H1 (cell line): ENCODE results near the gene GGA3. TPM values are rescaled to one million over a fixed set of nuclear protein-coding genes. Genes with fewer than 3 reads are reported as not detected.

ENCODE experiments used
- CTCF ChIA-PET: fragments of 300-600 bp; sonication (Branson Sonifier 250); formaldehyde crosslinking; loops from one replicate; lab custom pipeline; 2021; ENCODE audit not compliant: partially characterized antibody; lab: Charles Lee
- POLR2A ChIA-PET: fragments of 300-600 bp; sonication (Branson Sonifier 250); formaldehyde crosslinking; loops from one replicate; lab custom pipeline; 2021; ENCODE audit warnings: inconsistent platforms; ENCODE audit not compliant: partially characterized antibody; lab: Charles Lee
- DNase-seq, 2 experiments: peaks; one replicate each; pipeline versions ENCODE4 v3.0.0 to v3.0.0-alpha.2; 2010 to 2022; ENCODE audit warnings: low spot score in 2 of 2, low read depth in 1 of 2, mixed read lengths in 1 of 2
- FAIRE-seq: peaks from 2 replicates; lab custom pipeline; 2011; peaks lifted over from hg19 to GRCh38; lab: Jason Lieb, UNC
- H2AFZ ChIP-seq: 2 replicates; pipeline ENCODE4 v1.8.1; 2012; ENCODE audit warnings: low read length, inconsistent platforms
- H2AK5ac ChIP-seq: 2 replicates; pipeline ENCODE4 v1.6.1; 2013; ENCODE audit warnings: low read depth, low read length
- H2BK120ac ChIP-seq: replicated peaks from 2 replicates; pipeline ENCODE3; 2013; ENCODE audit warnings: low read depth, low read length, inconsistent platforms
- H2BK12ac ChIP-seq: 2 replicates; pipeline ENCODE4 v1.6.1; 2013; ENCODE audit warnings: low read depth, low read length
- H2BK15ac ChIP-seq: 2 replicates; pipeline ENCODE4 v1.6.1; 2013; ENCODE audit warnings: low read length
- H2BK20ac ChIP-seq: 2 replicates; pipeline ENCODE4 v1.6.1; 2013; ENCODE audit warnings: low read length
- H2BK5ac ChIP-seq: 2 replicates; pipeline ENCODE4 v1.6.1; 2013; ENCODE audit warnings: low read depth, low read length
- H3K14ac ChIP-seq: 2 replicates; pipeline ENCODE4 v1.6.1; 2013; ENCODE audit warnings: inconsistent platforms; ENCODE audit not compliant: insufficient read length
- H3K18ac ChIP-seq: 2 replicates; pipeline ENCODE4 v1.6.1; 2013; ENCODE audit warnings: low read length; ENCODE audit errors: extremely low read depth
- H3K23ac ChIP-seq: 2 replicates; pipeline ENCODE4 v1.6.1; 2013; ENCODE audit warnings: inconsistent platforms; ENCODE audit not compliant: insufficient read length
- H3K23me2 ChIP-seq: 2 replicates; pipeline ENCODE4 v1.6.1; 2013; ENCODE audit warnings: low read depth, low read length
- H3K27ac ChIP-seq: 2 replicates; pipeline ENCODE4 v1.6.1; 2011; ENCODE audit warnings: low read depth, low read length, inconsistent platforms
- H3K27me3 ChIP-seq, 4 experiments: replicated peaks in 1 of 4; 1 replicate in 1 of 4; 2 replicates in 3 of 4; pipeline versions ENCODE4 v1.6.1 to v1.8.1; 2011 to 2013; ENCODE audit warnings: low read length in 3 of 4, mild to moderate bottlenecking in 3 of 4, inconsistent platforms in 2 of 4, mixed read lengths in 2 of 4, moderate library complexity in 1 of 4; ENCODE audit not compliant: control insufficient read depth in 3 of 4, insufficient read depth in 3 of 4; ENCODE audit errors: extremely low read depth in 1 of 4
- H3K36me3 ChIP-seq, 4 experiments: 2 replicates each; pipeline versions ENCODE4 v1.6.1 to v1.8.1; 2011 to 2013; ENCODE audit warnings: mild to moderate bottlenecking in 4 of 4, low read length in 3 of 4, moderate library complexity in 2 of 4, control low read depth in 1 of 4, inconsistent platforms in 1 of 4; ENCODE audit not compliant: insufficient read depth in 4 of 4, control insufficient read depth in 2 of 4
- H3K4ac ChIP-seq: replicated peaks from 2 replicates; pipeline ENCODE3; 2013; ENCODE audit warnings: low read length, low read depth, mixed read lengths, inconsistent platforms; ENCODE audit not compliant: insufficient read length
- H3K4me1 ChIP-seq, 4 experiments: replicated peaks in 1 of 4; 1 replicate in 1 of 4; 2 replicates in 3 of 4; pipeline versions ENCODE4 v1.6.1 to v1.8.1; 2011 to 2013; ENCODE audit warnings: low read length in 3 of 4, inconsistent platforms in 2 of 4, mixed read lengths in 1 of 4; ENCODE audit not compliant: insufficient read depth in 4 of 4, control insufficient read depth in 3 of 4
- H3K4me2 ChIP-seq, 2 experiments: 2 replicates each; pipeline versions ENCODE4 v1.6.1 to v1.8.1; 2011 to 2013; ENCODE audit warnings: low read depth in 2 of 2, low read length in 2 of 2, control low read depth in 1 of 2, inconsistent platforms in 1 of 2, mild to moderate bottlenecking in 1 of 2; ENCODE audit not compliant: insufficient read depth in 1 of 2
- H3K4me3 ChIP-seq, 4 experiments: fragments of 200-600, 300-600 bp in 1 of 4; sonication (generic), shearing (Covaris generic), sonication (Bioruptor Twin) in 1 of 4; 2 replicates each; pipeline versions ENCODE4 v1.5.1 to v1.8.1; 2011 to 2016; ENCODE audit warnings: low read length in 4 of 4, low read depth in 3 of 4, control low read depth in 2 of 4, inconsistent platforms in 2 of 4, mild to moderate bottlenecking in 2 of 4, mixed read lengths in 1 of 4, moderate library complexity in 1 of 4; ENCODE audit not compliant: insufficient read depth in 2 of 4; ENCODE audit errors: extremely low read depth in 1 of 4
- H3K56ac ChIP-seq: replicated peaks from 2 replicates; pipeline ENCODE3; 2013; ENCODE audit warnings: low read depth, mild to moderate bottlenecking, mixed read lengths, low read length, inconsistent platforms; ENCODE audit not compliant: insufficient read length
- H3K79me1 ChIP-seq: 2 replicates; pipeline ENCODE4 v1.6.1; 2013; ENCODE audit warnings: low read depth, low read length, control low read depth
- H3K79me2 ChIP-seq, 2 experiments: 2 replicates each; pipeline versions ENCODE4 v1.6.1 to v1.8.1; 2012 to 2013; ENCODE audit warnings: low read length in 2 of 2, mild to moderate bottlenecking in 2 of 2, inconsistent platforms in 1 of 2; ENCODE audit not compliant: insufficient read depth in 2 of 2, control insufficient read depth in 1 of 2
- H3K9ac ChIP-seq, 4 experiments: replicated peaks in 1 of 4; 1 replicate in 1 of 4; 2 replicates in 3 of 4; pipeline versions ENCODE4 v1.6.1 to v1.8.1; 2011 to 2013; ENCODE audit warnings: low read depth in 3 of 4, low read length in 3 of 4, control low read depth in 2 of 4, mild to moderate bottlenecking in 2 of 4, moderate library complexity in 2 of 4, inconsistent platforms in 1 of 4; ENCODE audit errors: extremely low read depth in 1 of 4
- H3K9me3 ChIP-seq, 2 experiments: 2 replicates each; pipeline versions ENCODE4 v1.6.1 to v1.8.1; 2012 to 2013; ENCODE audit warnings: mild to moderate bottlenecking in 2 of 2, moderate library complexity in 2 of 2, control low read depth in 1 of 2, inconsistent platforms in 1 of 2, low read depth in 1 of 2, low read length in 1 of 2, mixed read lengths in 1 of 2; ENCODE audit not compliant: insufficient read depth in 2 of 2
- H4K20me1 ChIP-seq, 2 experiments: replicated peaks in 1 of 2; 2 replicates each; pipeline versions ENCODE3 to v1.8.1; 2011 to 2013; ENCODE audit warnings: inconsistent platforms in 2 of 2, low read length in 2 of 2, mild to moderate bottlenecking in 1 of 2; ENCODE audit not compliant: insufficient read depth in 2 of 2, control insufficient read depth in 1 of 2
- H4K5ac ChIP-seq: 2 replicates; pipeline ENCODE4 v1.6.1; 2013; ENCODE audit warnings: low read length, low read depth, mixed read lengths, inconsistent platforms; ENCODE audit not compliant: insufficient read length
- H4K8ac ChIP-seq: 2 replicates; pipeline ENCODE4 v1.8.0; 2013; ENCODE audit warnings: mild to moderate bottlenecking, moderate library complexity, low read length, inconsistent platforms; ENCODE audit not compliant: insufficient read depth; ENCODE audit errors: extremely low read depth
- H4K91ac ChIP-seq: replicated peaks from 2 replicates; pipeline ENCODE3; 2013; ENCODE audit warnings: low read length, mixed read lengths, inconsistent platforms; ENCODE audit not compliant: insufficient read length
- BACH1 ChIP-seq: IDR thresholded peaks from 2 replicates; pipeline ENCODE4 v1.6.1; 2012; ENCODE audit warnings: low read length, improper control_type of control experiment
- BRCA1 ChIP-seq: IDR thresholded peaks from 2 replicates; pipeline ENCODE4 v1.6.1; 2012; ENCODE audit warnings: low read depth, low read length, improper control_type of control experiment
- CBX8 ChIP-seq: fragments of 300-800, 300-1000 bp; sonication (generic); IDR thresholded peaks from 2 replicates; pipeline ENCODE4 v1.7.1; 2016; ENCODE audit warnings: low read depth, low read length, borderline replicate concordance
- EGR1 ChIP-seq: IDR thresholded peaks from 2 replicates; pipeline ENCODE4 v1.6.1; 2011; ENCODE audit warnings: low read depth, low read length, borderline replicate concordance
- HDAC6 ChIP-seq: IDR thresholded peaks from one replicate; pipeline ENCODE4 v1.7.1; 2012; ENCODE audit warnings: low read depth, mild to moderate bottlenecking, inconsistent platforms, low read length, moderate library complexity
- JUND ChIP-seq: IDR thresholded peaks from 2 replicates; pipeline ENCODE4 v1.6.1; 2011; ENCODE audit warnings: mild to moderate bottlenecking, improper control_type of control experiment, low read length
- NANOG ChIP-seq: IDR thresholded peaks from 2 replicates; pipeline ENCODE4 v1.6.1; 2011; ENCODE audit warnings: low read length, low read depth, mild to moderate bottlenecking, inconsistent platforms; ENCODE audit not compliant: insufficient read depth, poor library complexity, severe bottlenecking
- POLR2AphosphoS5 ChIP-seq: IDR thresholded peaks from 2 replicates; pipeline ENCODE4 v1.6.1; 2011; ENCODE audit warnings: low read depth, low read length
- RNF2 ChIP-seq: fragments of 200-900, 300-1000 bp; sonication (generic); IDR thresholded peaks from 2 replicates; pipeline ENCODE4 v1.7.1; 2016; ENCODE audit warnings: borderline replicate concordance, low read depth, mild to moderate bottlenecking, antibody characterized with exemption, low read length; ENCODE audit not compliant: poor library complexity, severe bottlenecking; ENCODE audit errors: missing control alignments
- RXRA ChIP-seq: IDR thresholded peaks from 2 replicates; pipeline ENCODE4 v1.6.1; 2011; ENCODE audit warnings: low read depth, mild to moderate bottlenecking, low read length, moderate library complexity; ENCODE audit not compliant: insufficient read depth
- SIRT6 ChIP-seq: IDR thresholded peaks from one replicate; pipeline ENCODE4 v1.7.1; 2012; ENCODE audit warnings: low read length, inconsistent platforms
- SP4 ChIP-seq: IDR thresholded peaks from 2 replicates; pipeline ENCODE4 v1.6.1; 2012; ENCODE audit warnings: low read length, inconsistent platforms
- WGBS, 2 experiments: shearing (Covaris generic) in 1 of 2; methylation state at CpG; one replicate each; pipeline versions ENCODE4 v1.1.6 to v1.1.7; 2013 to 2015; ENCODE audit warnings: low lambda C conversion rate in 2 of 2, mixed read lengths in 2 of 2, inconsistent platforms in 1 of 2, low coverage in 1 of 2, missing lambda C conversion rate in 1 of 2; ENCODE audit not compliant: insufficient replicate concordance in 2 of 2, insufficient coverage in 1 of 2, insufficient read length in 1 of 2; ENCODE audit errors: extremely low coverage in 1 of 2, missing lambda C conversion rate in 1 of 2; 5-methylcytosine and 5-hydroxymethylcytosine counted together
- polyA plus RNA-seq, 7 experiments: library from polyadenylated mRNA; depleted of rRNA in 3 of 7; stranded (reverse) in 5 of 7; unstranded in 2 of 7; fragments of >200 nt in 5 of 7; fragments of 200-250 nt in 2 of 7; gene quantifications; 1 replicate in 5 of 7; 2 replicates in 1 of 7; 4 replicates in 1 of 7; pipeline versions ENCODE4 v1.2.1 to v1.2.3, GENCODE V29; 2011 to 2013; ENCODE audit warnings: missing spikeins in 2 of 7, mixed read lengths in 2 of 7
- total RNA-seq: library from RNA; stranded (reverse); fragmentation: NEBNext Ultra II Directional; extraction: Animal tissue kit (Norgen Biotek cat#: 25700); gene quantifications from 2 replicates; pipeline ENCODE4 v1.2.1, GENCODE V29; 2021
- TF ChIP-seq, protein P1 (sequence below): IDR thresholded peaks from 2 replicates; pipeline ENCODE4 v1.6.1; 2012; ENCODE audit warnings: low read length, inconsistent platforms

GGA3 gene
- total and polyA plus RNA-seq, 2 of the 8 experiments (the other 6 are each of a cell fraction or from before 2014, with no cell fraction given) = 40.6 to 60.0 TPM

DNA sequence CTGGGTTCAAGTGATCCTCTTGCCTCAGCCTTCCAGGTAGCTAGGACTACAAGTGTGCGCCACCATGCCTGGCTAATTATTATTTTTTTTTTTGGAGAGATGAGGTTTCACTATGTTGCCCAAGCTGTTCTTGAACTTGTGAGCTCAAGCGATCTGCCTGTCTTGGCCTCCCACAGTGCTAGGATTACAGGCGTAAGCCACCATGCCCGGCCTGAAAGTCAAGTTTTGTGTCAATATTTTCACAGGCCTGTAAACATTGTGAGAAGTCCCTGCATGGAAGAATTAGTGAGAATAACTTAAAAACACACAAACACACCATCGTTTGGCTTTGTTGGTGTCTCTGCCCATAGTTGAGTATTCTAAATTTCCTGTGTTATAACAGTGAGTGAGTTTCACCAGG lies 33.7 kb downstream of the GGA3 start:
- Histone ChIP-seq H2BK20ac (no peak overlapping the region), H3K4ac (no peak overlapping the region), H2BK5ac (no peak overlapping the region), H3K36me3 (peaks cover 19 to 73% (median 56%) of the 10 kb centered on the region in 4 experiments), H4K8ac (no peak overlapping the region), H2BK15ac (no peak overlapping the region), H3K56ac (no peak overlapping the region), H2AK5ac (no peak overlapping the region), H3K79me1 (no peaks in the 10 kb centered on the region), H3K14ac (no peak overlapping the region), H2AFZ (no peak overlapping the region), H3K9ac (no peak overlapping the region), H3K18ac (no peak overlapping the region), H4K5ac (no peak overlapping the region), H3K27ac (no peak overlapping the region), H4K91ac (no peak overlapping the region), H3K27me3 (no peaks in the 10 kb centered on the region), H3K4me3 (no peak overlapping the region), H3K4me2 (no peak overlapping the region), H4K20me1 (peaks cover 0 to 12% of the 10 kb centered on the region in 2 experiments), H3K23me2 (no peaks in the 10 kb centered on the region), H3K9me3 (no peaks in the 10 kb centered on the region), H3K79me2 (no peaks in the 10 kb centered on the region), H2BK12ac (no peak overlapping the region), H3K4me1 (no peaks in the 10 kb centered on the region), H2BK120ac (no peak overlapping the region), H3K23ac (no peak overlapping the region)
- ChIA-PET POLR2A (interaction anchor here (1.1 to 2.4 kb wide), 6 partner anchors 10 to 73 kb away, joined by 3 to 17 read pairs (median 8); partner anchors contain the start of genes JPT1 and NUP85), CTCF (interaction anchor here (0.7 to 6.9 kb wide), 5 partner anchors 8 to 56 kb away, joined by 3 to 84 read pairs (median 3); partner anchors contain the start of gene MIF4GD)
- FAIRE-seq = no peak
- 91% methylated on average over 5 of the region's 5 CpGs; no CpG with 5 or more reads in 1 of the 2 experiments for WGBS, 2 experiments
- DNase-seq = no peak
- TF ChIP-seq JUND (no peak), EGR1 (no peak), POLR2AphosphoS5 (no peak), SIRT6 (no peak), HDAC6 (no peak), NANOG (no peak), RXRA (no peak), RNF2 (no peak), SP4 (no peak), BACH1 (no peak), BRCA1 (no peak), CBX8 (no peak)
- TF ChIP-seq, protein P1, sequence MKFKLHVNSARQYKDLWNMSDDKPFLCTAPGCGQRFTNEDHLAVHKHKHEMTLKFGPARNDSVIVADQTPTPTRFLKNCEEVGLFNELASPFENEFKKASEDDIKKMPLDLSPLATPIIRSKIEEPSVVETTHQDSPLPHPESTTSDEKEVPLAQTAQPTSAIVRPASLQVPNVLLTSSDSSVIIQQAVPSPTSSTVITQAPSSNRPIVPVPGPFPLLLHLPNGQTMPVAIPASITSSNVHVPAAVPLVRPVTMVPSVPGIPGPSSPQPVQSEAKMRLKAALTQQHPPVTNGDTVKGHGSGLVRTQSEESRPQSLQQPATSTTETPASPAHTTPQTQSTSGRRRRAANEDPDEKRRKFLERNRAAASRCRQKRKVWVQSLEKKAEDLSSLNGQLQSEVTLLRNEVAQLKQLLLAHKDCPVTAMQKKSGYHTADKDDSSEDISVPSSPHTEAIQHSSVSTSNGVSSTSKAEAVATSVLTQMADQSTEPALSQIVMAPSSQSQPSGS = no peak
